Liver (tissue), 9 donors: ENCODE data around the gene THADA. TPM values are rescaled to one million over a fixed set of nuclear protein-coding genes. Genes with fewer than 3 reads are reported as not detected.

Source experiments
- DNase-seq: peaks from one replicate; pipeline ENCODE4 v3.0.0-alpha.2; 2017; ENCODE audit warnings: low spot score
- H3K27ac ChIP-seq, 2 donors: one replicate each; pipeline ENCODE4 v1.7.0; 2013; ENCODE audit warnings: inconsistent platforms in 2 of 2, low read length in 2 of 2, control low read depth in 1 of 2, low read depth in 1 of 2, mild to moderate bottlenecking in 1 of 2
- H3K27me3 ChIP-seq, 4 donors: one replicate each; pipeline versions ENCODE4 v1.6.1 to v1.7.0; 2013; ENCODE audit warnings: low read length in 3 of 4, inconsistent platforms in 1 of 4, mild to moderate bottlenecking in 1 of 4, moderate library complexity in 1 of 4; ENCODE audit not compliant: control insufficient read depth in 4 of 4, insufficient read depth in 4 of 4
- H3K36me3 ChIP-seq, 4 donors: one replicate each; pipeline versions ENCODE4 v1.6.1 to v1.7.0; 2013; ENCODE audit warnings: low read length in 3 of 4, mild to moderate bottlenecking in 3 of 4, low read depth in 1 of 4, moderate library complexity in 1 of 4; ENCODE audit not compliant: control insufficient read depth in 4 of 4, insufficient read depth in 3 of 4
- H3K4me1 ChIP-seq, 4 donors: one replicate each; pipeline versions ENCODE4 v1.6.1 to v1.7.0; 2013; ENCODE audit warnings: low read length in 3 of 4, mild to moderate bottlenecking in 3 of 4, moderate library complexity in 1 of 4; ENCODE audit not compliant: control insufficient read depth in 4 of 4, insufficient read depth in 4 of 4
- H3K4me3 ChIP-seq, 3 donors: one replicate each; pipeline versions ENCODE4 v1.6.1 to v1.7.0; 2013; ENCODE audit warnings: low read length in 3 of 3, control low read depth in 1 of 3, low read depth in 1 of 3, mild to moderate bottlenecking in 1 of 3
- H3K9ac ChIP-seq, 2 donors: one replicate each; pipeline ENCODE4 v1.7.0; 2013; ENCODE audit warnings: low read length in 2 of 2, mild to moderate bottlenecking in 2 of 2, moderate library complexity in 2 of 2, control low read depth in 1 of 2, low read depth in 1 of 2
- H3K9me3 ChIP-seq, 4 donors: one replicate each; pipeline versions ENCODE4 v1.6.1 to v1.7.0; 2013; ENCODE audit warnings: low read length in 3 of 4; ENCODE audit not compliant: control insufficient read depth in 4 of 4
- EGR1 ChIP-seq, 2 donors: IDR thresholded peaks; 2 replicates each; pipeline ENCODE4 v1.6.1; 2016 to 2018; ENCODE audit warnings: antibody characterized with exemption in 2 of 2, low read depth in 2 of 2
- FOXA2 ChIP-seq: IDR thresholded peaks from 2 replicates; pipeline ENCODE4 v1.6.1; 2016; ENCODE audit warnings: antibody characterized with exemption
- GABPA ChIP-seq, 2 donors: IDR thresholded peaks in 1 of 2; conservative IDR thresholded peaks in 1 of 2; 2 replicates each; pipeline ENCODE4 v1.6.1; 2016; ENCODE audit warnings: antibody characterized with exemption in 2 of 2, mild to moderate bottlenecking in 1 of 2, moderate library complexity in 1 of 2
- HNF4A ChIP-seq, 2 donors: conservative IDR thresholded peaks; 2 replicates each; pipeline ENCODE4 v1.6.1; 2016; ENCODE audit warnings: antibody characterized with exemption in 2 of 2, mild to moderate bottlenecking in 2 of 2
- JUND ChIP-seq, 2 donors: IDR thresholded peaks; 2 replicates each; pipeline ENCODE4 v1.6.1; 2016; ENCODE audit warnings: antibody characterized with exemption in 2 of 2
- NR2F2 ChIP-seq: IDR thresholded peaks from 2 replicates; pipeline ENCODE4 v1.6.1; 2016; ENCODE audit warnings: antibody characterized with exemption
- RAD21 ChIP-seq, 2 donors: IDR thresholded peaks; 2 replicates each; pipeline ENCODE4 v1.6.1; 2016; ENCODE audit warnings: antibody characterized with exemption in 2 of 2, mild to moderate bottlenecking in 2 of 2
- RXRA ChIP-seq, 2 donors: IDR thresholded peaks; 2 replicates each; pipeline ENCODE4 v1.6.1; 2017 to 2018; ENCODE audit warnings: antibody characterized with exemption in 2 of 2, mild to moderate bottlenecking in 1 of 2
- SP1 ChIP-seq: IDR thresholded peaks from 2 replicates; pipeline ENCODE4 v1.6.1; 2018; ENCODE audit warnings: antibody characterized with exemption, mild to moderate bottlenecking
- TAF1 ChIP-seq: conservative IDR thresholded peaks from 2 replicates; pipeline ENCODE4 v1.6.1; 2016; ENCODE audit warnings: antibody characterized with exemption, mild to moderate bottlenecking
- WGBS: extraction: QIAGEN DNeasy Blood & Tissue Kit; methylation state at CpG from one replicate; pipeline ENCODE4 v1.1.7; 2013; 5-methylcytosine and 5-hydroxymethylcytosine counted together
- polyA plus RNA-seq, 2 donors: library from polyadenylated mRNA; stranded (reverse) in 1 of 2; unstranded in 1 of 2; fragments of 200-250 nt in 1 of 2; fragments of >200 nt in 1 of 2; fragmentation: Nextera tagmentation in 1 of 2; extraction: Ambion mirVana in 1 of 2; gene quantifications; one replicate each; pipeline versions ENCODE4 v1.2.1 to v1.2.3, GENCODE V29; 2013 to 2015
- total RNA-seq, 2 donors: library from RNA; depleted of rRNA; stranded (reverse); fragments of >200 nt; gene quantifications; one replicate each; pipeline ENCODE4 v1.2.3, GENCODE V29; 2014
- TF ChIP-seq, protein P1 (sequence below): IDR thresholded peaks from 2 replicates; pipeline ENCODE4 v1.6.1; 2016; ENCODE audit warnings: antibody characterized with exemption
- TF ChIP-seq, protein P2 (sequence below): fragments of 150-350 bp; IDR thresholded peaks from 2 replicates; pipeline ENCODE4 v1.5.1; 2017; ENCODE audit warnings: improper control_type of control experiment, low read depth, low read length; ENCODE audit not compliant: missing input control
- TF ChIP-seq, protein P3 (sequence below): IDR thresholded peaks from 2 replicates; pipeline ENCODE4 v1.6.1; 2016; ENCODE audit warnings: antibody characterized with exemption
- TF ChIP-seq, protein P4 (sequence below): IDR thresholded peaks from 2 replicates; pipeline ENCODE4 v1.6.1; 2016; ENCODE audit warnings: antibody characterized with exemption
- TF ChIP-seq, protein P5 (sequence below): IDR thresholded peaks from 2 replicates; pipeline ENCODE4 v1.6.1; 2016; ENCODE audit warnings: antibody characterized with exemption, mild to moderate bottlenecking
- donor health status: healthy.
- donor health status: healthy.
- donor health status: healthy.
- donor health status: healthy.
- donor health status: healthy.

The THADA gene
- total and polyA plus RNA-seq, 4 donors, result 12.0 to 37.2 (median 22.3) TPM

DNA sequence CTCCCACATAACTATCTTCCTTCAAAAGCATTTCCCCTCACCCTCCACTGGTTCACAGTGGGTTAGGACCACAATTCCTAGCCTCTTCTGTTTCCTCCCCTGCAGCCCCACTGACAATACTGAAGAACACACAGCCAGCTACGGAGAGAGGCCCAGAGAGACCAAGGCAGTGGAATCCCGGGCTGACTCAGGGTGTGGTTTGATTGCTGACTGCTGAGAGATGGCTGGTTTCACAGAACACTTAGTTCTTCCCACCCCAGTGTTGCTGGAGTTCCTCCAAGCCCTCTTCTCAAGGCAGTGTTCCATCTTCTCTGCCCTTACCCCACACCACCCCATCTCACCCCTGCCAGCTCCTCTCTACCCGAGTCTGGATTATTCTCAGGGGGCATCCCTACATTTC is 326.1 kb downstream of the THADA start:
- TF ChIP-seq, protein P1, sequence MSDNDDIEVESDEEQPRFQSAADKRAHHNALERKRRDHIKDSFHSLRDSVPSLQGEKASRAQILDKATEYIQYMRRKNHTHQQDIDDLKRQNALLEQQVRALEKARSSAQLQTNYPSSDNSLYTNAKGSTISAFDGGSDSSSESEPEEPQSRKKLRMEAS, result no peak
- no peak for TF ChIP-seq JUND (IDR thresholded peaks at IDR 0.05)
- TF ChIP-seq, protein P2, sequence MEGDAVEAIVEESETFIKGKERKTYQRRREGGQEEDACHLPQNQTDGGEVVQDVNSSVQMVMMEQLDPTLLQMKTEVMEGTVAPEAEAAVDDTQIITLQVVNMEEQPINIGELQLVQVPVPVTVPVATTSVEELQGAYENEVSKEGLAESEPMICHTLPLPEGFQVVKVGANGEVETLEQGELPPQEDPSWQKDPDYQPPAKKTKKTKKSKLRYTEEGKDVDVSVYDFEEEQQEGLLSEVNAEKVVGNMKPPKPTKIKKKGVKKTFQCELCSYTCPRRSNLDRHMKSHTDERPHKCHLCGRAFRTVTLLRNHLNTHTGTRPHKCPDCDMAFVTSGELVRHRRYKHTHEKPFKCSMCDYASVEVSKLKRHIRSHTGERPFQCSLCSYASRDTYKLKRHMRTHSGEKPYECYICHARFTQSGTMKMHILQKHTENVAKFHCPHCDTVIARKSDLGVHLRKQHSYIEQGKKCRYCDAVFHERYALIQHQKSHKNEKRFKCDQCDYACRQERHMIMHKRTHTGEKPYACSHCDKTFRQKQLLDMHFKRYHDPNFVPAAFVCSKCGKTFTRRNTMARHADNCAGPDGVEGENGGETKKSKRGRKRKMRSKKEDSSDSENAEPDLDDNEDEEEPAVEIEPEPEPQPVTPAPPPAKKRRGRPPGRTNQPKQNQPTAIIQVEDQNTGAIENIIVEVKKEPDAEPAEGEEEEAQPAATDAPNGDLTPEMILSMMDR, result no peak
- TF ChIP-seq FOXA2, result no peak
- TF ChIP-seq RAD21 (IDR thresholded peaks at IDR 0.05), result no peak
- TF ChIP-seq HNF4A (conservative IDR thresholded peaks at IDR 0.05), result no peak
- TF ChIP-seq, protein P3, sequence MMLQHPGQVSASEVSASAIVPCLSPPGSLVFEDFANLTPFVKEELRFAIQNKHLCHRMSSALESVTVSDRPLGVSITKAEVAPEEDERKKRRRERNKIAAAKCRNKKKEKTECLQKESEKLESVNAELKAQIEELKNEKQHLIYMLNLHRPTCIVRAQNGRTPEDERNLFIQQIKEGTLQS, result no peak
- TF ChIP-seq EGR1 (IDR thresholded peaks at IDR 0.05; ENCODE audit: low read depth in 2 of 2), result no peak
- no peak for TF ChIP-seq TAF1
- TF ChIP-seq, protein P4, sequence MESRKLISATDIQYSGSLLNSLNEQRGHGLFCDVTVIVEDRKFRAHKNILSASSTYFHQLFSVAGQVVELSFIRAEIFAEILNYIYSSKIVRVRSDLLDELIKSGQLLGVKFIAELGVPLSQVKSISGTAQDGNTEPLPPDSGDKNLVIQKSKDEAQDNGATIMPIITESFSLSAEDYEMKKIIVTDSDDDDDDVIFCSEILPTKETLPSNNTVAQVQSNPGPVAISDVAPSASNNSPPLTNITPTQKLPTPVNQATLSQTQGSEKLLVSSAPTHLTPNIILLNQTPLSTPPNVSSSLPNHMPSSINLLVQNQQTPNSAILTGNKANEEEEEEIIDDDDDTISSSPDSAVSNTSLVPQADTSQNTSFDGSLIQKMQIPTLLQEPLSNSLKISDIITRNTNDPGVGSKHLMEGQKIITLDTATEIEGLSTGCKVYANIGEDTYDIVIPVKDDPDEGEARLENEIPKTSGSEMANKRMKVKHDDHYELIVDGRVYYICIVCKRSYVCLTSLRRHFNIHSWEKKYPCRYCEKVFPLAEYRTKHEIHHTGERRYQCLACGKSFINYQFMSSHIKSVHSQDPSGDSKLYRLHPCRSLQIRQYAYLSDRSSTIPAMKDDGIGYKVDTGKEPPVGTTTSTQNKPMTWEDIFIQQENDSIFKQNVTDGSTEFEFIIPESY, result no peak
- TF ChIP-seq GABPA (IDR thresholded peaks at IDR 0.05 in 1 of 2, conservative IDR thresholded peaks at IDR 0.05 in 1 of 2), result no peak
- TF ChIP-seq NR2F2, result no peak
- TF ChIP-seq RXRA (IDR thresholded peaks at IDR 0.05), result no peak
- Histone ChIP-seq H3K4me3 (no peak overlapping the region), H3K36me3 (peaks cover 0 to 6% (median 0%) of the 10 kb centered on the region in 4 donors), H3K27ac (peak overlapping the region in 1 of 2 donors; percentile 76), H3K9me3 (no peaks in the 10 kb centered on the region), H3K27me3 (no peaks in the 10 kb centered on the region), H3K9ac (no peak overlapping the region), H3K4me1 (peaks cover 0 to 4% (median 0%) of the 10 kb centered on the region in 4 donors)
- DNase-seq, result no peak
- WGBS, result 51% methylated on average over 3 of the region's 3 CpGs

DNA sequence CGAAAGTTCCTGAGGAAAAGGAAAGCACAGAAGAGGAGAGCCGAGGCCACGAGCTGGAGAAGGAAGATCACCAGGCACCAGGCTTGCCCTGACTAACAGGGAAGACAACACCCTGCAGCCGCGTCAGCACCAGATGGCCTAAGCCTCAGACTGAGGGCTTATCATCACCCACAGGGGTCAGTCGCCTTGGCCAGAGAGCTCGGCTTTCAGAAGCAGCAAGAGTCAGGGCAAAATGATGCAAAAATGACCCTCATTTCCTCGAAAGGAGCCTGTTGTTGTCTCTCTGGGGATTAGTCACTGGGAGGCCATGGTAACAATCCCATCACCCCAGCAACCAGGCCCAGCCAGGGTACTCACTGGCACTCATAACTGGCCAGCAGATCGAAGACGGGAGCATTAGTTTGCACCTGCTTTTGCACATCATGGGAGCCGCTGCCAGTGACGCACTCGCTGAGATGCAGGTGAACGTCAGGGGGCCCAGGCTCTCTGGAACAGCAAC is 326.7 kb downstream of the THADA start:
- no peaks in the 10 kb centered on the region for H3K27me3 ChIP-seq
- no peaks in the 10 kb centered on the region for H3K9me3 ChIP-seq
- DNase-seq, result no peak
- H3K27ac ChIP-seq, result peak overlapping the region; percentile 62 to 76
- H3K4me1 ChIP-seq, result peaks cover 0 to 4% (median 0%) of the 10 kb centered on the region in 4 donors
- H3K9ac ChIP-seq, result no peak overlapping the region
- H3K36me3 ChIP-seq, result peaks cover 0 to 6% (median 0%) of the 10 kb centered on the region in 4 donors
- 78% methylated on average over 14 of the region's 14 CpGs for WGBS
- TF ChIP-seq, protein P1, result peak; percentile 15
- TF ChIP-seq EGR1 (IDR thresholded peaks at IDR 0.05; ENCODE audit: low read depth in 2 of 2), result no peak
- TF ChIP-seq, protein P2, result no peak
- peak; percentile 98 for TF ChIP-seq NR2F2
- peak; percentile 44 to 67 for TF ChIP-seq RXRA (IDR thresholded peaks at IDR 0.05)
- TF ChIP-seq TAF1, result no peak
- peak; percentile 45 for TF ChIP-seq SP1
- TF ChIP-seq, protein P5, sequence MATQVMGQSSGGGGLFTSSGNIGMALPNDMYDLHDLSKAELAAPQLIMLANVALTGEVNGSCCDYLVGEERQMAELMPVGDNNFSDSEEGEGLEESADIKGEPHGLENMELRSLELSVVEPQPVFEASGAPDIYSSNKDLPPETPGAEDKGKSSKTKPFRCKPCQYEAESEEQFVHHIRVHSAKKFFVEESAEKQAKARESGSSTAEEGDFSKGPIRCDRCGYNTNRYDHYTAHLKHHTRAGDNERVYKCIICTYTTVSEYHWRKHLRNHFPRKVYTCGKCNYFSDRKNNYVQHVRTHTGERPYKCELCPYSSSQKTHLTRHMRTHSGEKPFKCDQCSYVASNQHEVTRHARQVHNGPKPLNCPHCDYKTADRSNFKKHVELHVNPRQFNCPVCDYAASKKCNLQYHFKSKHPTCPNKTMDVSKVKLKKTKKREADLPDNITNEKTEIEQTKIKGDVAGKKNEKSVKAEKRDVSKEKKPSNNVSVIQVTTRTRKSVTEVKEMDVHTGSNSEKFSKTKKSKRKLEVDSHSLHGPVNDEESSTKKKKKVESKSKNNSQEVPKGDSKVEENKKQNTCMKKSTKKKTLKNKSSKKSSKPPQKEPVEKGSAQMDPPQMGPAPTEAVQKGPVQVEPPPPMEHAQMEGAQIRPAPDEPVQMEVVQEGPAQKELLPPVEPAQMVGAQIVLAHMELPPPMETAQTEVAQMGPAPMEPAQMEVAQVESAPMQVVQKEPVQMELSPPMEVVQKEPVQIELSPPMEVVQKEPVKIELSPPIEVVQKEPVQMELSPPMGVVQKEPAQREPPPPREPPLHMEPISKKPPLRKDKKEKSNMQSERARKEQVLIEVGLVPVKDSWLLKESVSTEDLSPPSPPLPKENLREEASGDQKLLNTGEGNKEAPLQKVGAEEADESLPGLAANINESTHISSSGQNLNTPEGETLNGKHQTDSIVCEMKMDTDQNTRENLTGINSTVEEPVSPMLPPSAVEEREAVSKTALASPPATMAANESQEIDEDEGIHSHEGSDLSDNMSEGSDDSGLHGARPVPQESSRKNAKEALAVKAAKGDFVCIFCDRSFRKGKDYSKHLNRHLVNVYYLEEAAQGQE, result no peak
- no peak for TF ChIP-seq GABPA (IDR thresholded peaks at IDR 0.05 in 1 of 2, conservative IDR thresholded peaks at IDR 0.05 in 1 of 2)
- no peak for TF ChIP-seq FOXA2
- TF ChIP-seq RAD21 (IDR thresholded peaks at IDR 0.05), result peak; percentile 31 to 57
- peak in 1 of 2 donors; percentile 59 for TF ChIP-seq JUND (IDR thresholded peaks at IDR 0.05)
- H3K4me3 ChIP-seq, result no peak overlapping the region
